HepG2 (cell line): ENCODE measurements around the gene PCBP4. TPM values are rescaled to one million over a fixed set of nuclear protein-coding genes. Genes with fewer than 3 reads are reported as not detected.

ENCODE experiments used
- CENPX ChIP-seq: sonication (generic); formaldehyde crosslinking; IDR thresholded peaks from 2 replicates; pipeline ENCODE4 v1.9.0; 2021; ENCODE audit warnings: mild to moderate bottlenecking, missing genetic modification reagents, moderate library complexity
- DR1 ChIP-seq: sonication (generic); formaldehyde crosslinking; IDR thresholded peaks from 2 replicates; pipeline ENCODE4 v1.8.0; 2021; ENCODE audit warnings: mild to moderate bottlenecking, missing genetic modification reagents, inconsistent platforms
- GABPA ChIP-seq, 2 experiments: IDR thresholded peaks; 2 replicates each; pipeline ENCODE4 v1.6.1; 2011 to 2016; ENCODE audit warnings: low read depth in 2 of 2, low read length in 1 of 2, missing biosample characterization in 1 of 2, missing genetic modification characterization in 1 of 2
- GLMP ChIP-seq: sonication (generic); formaldehyde crosslinking; IDR thresholded peaks from 2 replicates; pipeline ENCODE4 v1.9.0; 2021; ENCODE audit warnings: missing genetic modification reagents, mild to moderate bottlenecking, borderline replicate concordance
- MTA1 ChIP-seq: sonication (generic); formaldehyde crosslinking; IDR thresholded peaks from 2 replicates; pipeline ENCODE4 v1.4.0; 2020; ENCODE audit warnings: missing genetic modification reagents, mild to moderate bottlenecking, borderline replicate concordance
- NRL ChIP-seq: sonication (generic); formaldehyde crosslinking; IDR thresholded peaks from 2 replicates; pipeline ENCODE4 v1.5.0; 2020; ENCODE audit warnings: missing genetic modification reagents, mild to moderate bottlenecking, moderate library complexity, borderline replicate concordance
- RBFOX2 ChIP-seq: fragments of 200-400 bp; formaldehyde crosslinking; IDR thresholded peaks from 2 replicates; pipeline ENCODE4 v1.6.1; 2017; ENCODE audit warnings: low read depth, mild to moderate bottlenecking, low read length
- REST ChIP-seq, 2 experiments: IDR thresholded peaks; 2 replicates each; pipeline ENCODE4 v1.6.1; 2011 to 2012; ENCODE audit warnings: low read length in 2 of 2, borderline replicate concordance in 1 of 2, low read depth in 1 of 2, mild to moderate bottlenecking in 1 of 2, moderate library complexity in 1 of 2
- SALL1 ChIP-seq: sonication (generic); formaldehyde crosslinking; IDR thresholded peaks from 2 replicates; pipeline ENCODE4 v1.8.0; 2022; ENCODE audit warnings: mild to moderate bottlenecking, missing genetic modification reagents
- ZHX2 ChIP-seq, 2 experiments: sonication (generic) in 1 of 2; formaldehyde crosslinking in 1 of 2; IDR thresholded peaks; 2 replicates each; pipeline versions ENCODE4 v1.6.1 to v1.9.0; 2014 to 2022; ENCODE audit warnings: antibody characterized with exemption in 1 of 2, borderline replicate concordance in 1 of 2, inconsistent platforms in 1 of 2, low read depth in 1 of 2, missing genetic modification reagents in 1 of 2
- ZNF276 ChIP-seq: sonication (generic); formaldehyde crosslinking; IDR thresholded peaks from 2 replicates; pipeline ENCODE4 v1.4.0; 2020; ENCODE audit warnings: mild to moderate bottlenecking, low read depth, missing genetic modification reagents
- ZNF382 ChIP-seq: sonication (generic); formaldehyde crosslinking; IDR thresholded peaks from 2 replicates; pipeline ENCODE4 v1.5.0; 2020; ENCODE audit warnings: missing genetic modification reagents, mild to moderate bottlenecking, borderline replicate concordance
- ZNF703 ChIP-seq: sonication (generic); formaldehyde crosslinking; IDR thresholded peaks from 2 replicates; pipeline ENCODE4 v1.5.1; 2020; ENCODE audit warnings: missing genetic modification reagents, mild to moderate bottlenecking, moderate library complexity, borderline replicate concordance
- polyA plus RNA-seq, 8 experiments: library from polyadenylated mRNA; depleted of rRNA in 3 of 8; stranded (reverse) in 7 of 8; unstranded in 1 of 8; fragments of >200 nt; fragmentation: Illumina TruSeq in 4 of 8; extraction: Trizol in 4 of 8; gene quantifications; 2 replicates each; pipeline versions ENCODE4 v1.2.1 to v1.2.3, GENCODE V29; 2011 to 2016; ENCODE audit warnings: low read depth in 4 of 8, missing spikeins in 1 of 8, mixed read lengths in 1 of 8; ENCODE audit not compliant: insufficient read depth in 1 of 8
- total RNA-seq, 5 experiments: library from RNA; depleted of rRNA; stranded (reverse); fragments of >200 nt; fragmentation: Illumina TruSeq; extraction: Trizol; gene quantifications; 2 replicates each; pipeline ENCODE4 v1.2.3, GENCODE V29; 2016; ENCODE audit warnings: low read depth in 1 of 5

Gene PCBP4
- total and polyA plus RNA-seq, 2 of the 13 experiments (the other 11 are each of a cell fraction or from before 2014, with no cell fraction given) = 36.8 to 51.3 TPM

- peak in 1 of 2 experiments; percentile 70; a peak in 1 of 4 replicates for TF ChIP-seq REST (IDR thresholded peaks at IDR 0.05; ENCODE audit: borderline replicate concordance in 1 of 2, low read depth in 1 of 2, low read length in 2 of 2)
- peak; percentile 92 for TF ChIP-seq NRL (CRISPR knock-in tag)
- peak; percentile 99 for TF ChIP-seq DR1 (CRISPR knock-in tag)
- TF ChIP-seq ZNF703 (CRISPR knock-in tag) = peak; percentile 49; the same call in 1 of the 2 replicates
- TF ChIP-seq GLMP (CRISPR knock-in tag) = no peak
- peak; percentile 99 for TF ChIP-seq RBFOX2
- TF ChIP-seq ZNF276 (CRISPR knock-in tag) = no peak; the same call in 1 of the 2 replicates
- TF ChIP-seq CENPX (CRISPR knock-in tag) = no peak
- no peak for TF ChIP-seq ZNF382 (CRISPR knock-in tag)
- TF ChIP-seq SALL1 (CRISPR knock-in tag) = peak; percentile 93
- peak; percentile 64; the same call in 1 of the 2 replicates for TF ChIP-seq MTA1 (CRISPR knock-in tag)
- TF ChIP-seq GABPA (IDR thresholded peaks at IDR 0.05; ENCODE audit: low read depth, low read length) = peak; percentile 97
- peak; percentile 100 for TF ChIP-seq GABPA (CRISPR knock-in tag; IDR thresholded peaks at IDR 0.05; ENCODE audit: low read depth)
- peak; percentile 85; the same call in 1 of the 2 replicates for TF ChIP-seq ZHX2 (IDR thresholded peaks at IDR 0.05; ENCODE audit: low read depth)
- peak; percentile 64; the same call in 1 of the 2 replicates for TF ChIP-seq ZHX2 (CRISPR knock-in tag; IDR thresholded peaks at IDR 0.05; ENCODE audit: borderline replicate concordance)
Observed at GRCh38 chr3:51995346-51996163, 28.3 kb upstream of the PCBP4 start, which contains the start of gene RPL29 (continued).
